Skeletal muscle satellite cell (primary cell): ENCODE measurements around the gene COL4A1.
"Not testable (repeated sequence)": the region's sequence is repeated elsewhere in the genome, so short reads cannot be mapped to it uniquely, and the experiment has no call there.

ENCODE experiments used
- H3K27me3 ChIP-seq: 2 replicates; pipeline ENCODE4 v1.7.0; 2013; ENCODE audit warnings: low read length; ENCODE audit not compliant: control insufficient read depth, insufficient read depth
- H3K36me3 ChIP-seq: 2 replicates; pipeline ENCODE4 v1.7.0; 2013; ENCODE audit warnings: mild to moderate bottlenecking, control low read depth, low read length; ENCODE audit not compliant: insufficient read depth
- H3K4me1 ChIP-seq: 2 replicates; pipeline ENCODE4 v1.7.0; 2013; ENCODE audit warnings: low read length; ENCODE audit not compliant: control insufficient read depth, insufficient read depth
- H3K4me2 ChIP-seq: 2 replicates; pipeline ENCODE4 v1.7.0; 2013; ENCODE audit warnings: mild to moderate bottlenecking, low read length
- H3K4me3 ChIP-seq: 2 replicates; pipeline ENCODE4 v1.7.0; 2013; ENCODE audit warnings: low read length
- H3K9ac ChIP-seq: 2 replicates; pipeline ENCODE4 v1.7.0; 2013; ENCODE audit warnings: mild to moderate bottlenecking, low read depth, low read length, moderate library complexity
- H3K9me3 ChIP-seq: replicated peaks from 2 replicates; pipeline ENCODE4 v1.7.0; 2013; ENCODE audit warnings: mild to moderate bottlenecking, control low read depth, low read length

COL4A1 gene

DNA sequence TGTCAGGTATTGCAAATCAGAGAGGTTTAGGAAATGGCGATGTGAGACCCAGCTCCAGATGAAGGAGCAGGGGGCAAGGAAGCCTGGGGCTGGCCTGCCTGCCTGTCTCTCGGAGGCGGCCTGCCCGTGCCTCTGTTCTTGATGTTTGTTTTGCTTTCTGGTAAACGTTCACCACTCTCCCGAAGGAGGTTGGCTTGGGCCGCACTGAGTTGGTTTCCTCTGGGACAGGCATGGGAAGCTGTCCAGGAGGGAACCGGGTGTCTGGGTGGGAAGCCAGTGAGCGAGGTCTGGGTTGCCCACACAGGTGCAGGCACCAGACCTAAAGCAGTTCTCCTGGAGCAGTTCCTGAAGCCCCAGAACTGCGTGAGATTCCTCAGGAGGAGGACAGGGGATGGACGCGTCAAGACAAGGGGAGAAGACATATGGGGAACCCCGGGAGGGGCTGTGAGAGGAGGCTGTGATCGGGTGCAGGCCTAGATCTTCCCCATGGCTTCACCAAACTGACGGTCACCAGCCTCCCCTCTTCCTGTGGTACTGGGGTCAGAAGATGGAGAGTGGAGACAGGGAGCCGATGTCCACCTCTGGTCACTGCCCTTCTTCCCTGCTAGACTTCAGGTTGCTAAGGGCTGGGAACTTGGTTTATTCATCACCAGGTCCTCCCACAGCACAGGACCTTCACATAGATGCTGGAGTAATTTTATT, 15.3 kb upstream of the COL4A1 start:
- H3K4me3 ChIP-seq: no peak overlapping the region
- peak overlapping the region; percentile 17 for H3K9ac ChIP-seq
- no peaks in the 10 kb centered on the region for H3K9me3 ChIP-seq
- H3K36me3 ChIP-seq: peaks cover 10% of the 10 kb centered on the region
- no peaks in the 10 kb centered on the region for H3K27me3 ChIP-seq
- peaks cover 60% of the 10 kb centered on the region for H3K4me1 ChIP-seq
- no peak overlapping the region for H3K4me2 ChIP-seq

GRCh38 chr13:110321573-110321972, 14.6 kb upstream of the COL4A1 start:
- H3K27me3 ChIP-seq, H3K9ac ChIP-seq, H3K4me3 ChIP-seq, H3K9me3 ChIP-seq, H3K4me2 ChIP-seq: not testable (repeated sequence)
- H3K4me1 ChIP-seq: peaks cover 53% of the 10 kb centered on the region
- H3K36me3 ChIP-seq: peaks cover 17% of the 10 kb centered on the region

DNA sequence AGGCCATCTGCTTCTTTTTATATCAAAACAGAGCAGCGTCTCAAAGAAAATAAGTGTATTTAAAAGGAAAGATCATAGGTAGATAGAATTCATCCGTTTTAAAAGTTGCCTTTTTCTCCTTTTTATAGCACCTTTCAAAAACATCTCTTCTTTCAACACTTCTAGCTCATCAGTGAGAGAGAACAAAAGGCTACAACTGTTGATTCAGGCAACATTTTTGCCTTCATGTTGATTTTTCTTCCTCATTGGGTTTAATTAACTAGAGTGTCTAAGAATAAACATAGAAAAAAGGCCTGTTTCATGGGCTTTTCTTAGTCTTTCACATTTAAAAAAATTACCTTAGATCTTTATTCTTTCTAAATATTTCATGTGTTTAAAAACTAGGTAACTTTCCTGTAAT, 13.7 kb upstream of the COL4A1 start:
- H3K4me1 ChIP-seq: peaks cover 47% of the 10 kb centered on the region
- peak overlapping the region; percentile 18 for H3K9ac ChIP-seq
- no peak overlapping the region for H3K4me3 ChIP-seq
- peak overlapping the region; percentile 47 for H3K4me2 ChIP-seq
- H3K27me3 ChIP-seq: no peaks in the 10 kb centered on the region
- H3K9me3 ChIP-seq: no peaks in the 10 kb centered on the region
- peaks cover 20% of the 10 kb centered on the region for H3K36me3 ChIP-seq

DNA sequence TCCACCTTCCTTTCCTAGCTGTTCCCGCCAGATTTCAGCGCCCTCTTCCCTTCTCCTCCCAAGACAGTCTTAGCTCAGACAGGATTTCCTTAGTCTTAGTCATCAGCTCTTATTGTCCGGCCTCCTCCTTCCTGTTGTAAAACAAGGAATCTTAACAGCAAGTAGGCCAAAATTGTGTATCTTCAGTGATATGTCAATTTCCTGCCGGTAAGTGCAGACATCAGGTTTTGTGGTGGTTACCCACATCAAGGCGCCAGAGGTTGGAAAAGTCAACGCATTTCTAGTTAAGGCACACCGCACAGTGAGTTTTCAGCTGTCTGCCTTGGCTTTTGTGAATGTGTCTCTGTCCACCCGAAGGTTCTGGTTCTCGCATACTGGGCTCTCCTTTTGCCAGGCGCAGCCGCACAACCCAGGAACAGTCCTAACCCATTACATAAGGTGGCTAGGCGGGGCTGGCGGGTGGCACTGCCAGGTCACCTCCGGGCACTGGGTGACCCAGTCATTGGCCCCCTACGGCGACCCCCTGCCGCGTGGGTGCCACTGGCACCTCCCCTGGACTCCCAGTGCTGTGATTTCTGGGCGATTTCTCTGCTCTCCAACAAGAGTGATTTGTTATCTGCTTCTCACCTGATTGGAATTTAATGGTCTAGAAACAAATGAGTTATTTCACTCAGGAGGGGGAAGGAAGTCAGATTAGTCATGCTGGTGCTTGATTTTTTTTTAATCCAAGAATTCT, 13.0 kb upstream of the COL4A1 start:
- Histone ChIP-seq H3K9me3 (no peaks in the 10 kb centered on the region), H3K9ac (no peak overlapping the region), H3K4me1 (peaks cover 47% of the 10 kb centered on the region), H3K36me3 (peaks cover 23% of the 10 kb centered on the region), H3K4me3 (peak overlapping the region; percentile 44), H3K4me2 (peak overlapping the region; percentile 47), H3K27me3 (no peaks in the 10 kb centered on the region)

GRCh38 chr13:110319397-110319773, 12.4 kb upstream of the COL4A1 start:
- no peaks in the 10 kb centered on the region for H3K27me3 ChIP-seq
- H3K4me1 ChIP-seq: peaks cover 47% of the 10 kb centered on the region
- no peak overlapping the region for H3K9ac ChIP-seq
- H3K36me3 ChIP-seq: peaks cover 25% of the 10 kb centered on the region
- H3K9me3 ChIP-seq: no peaks in the 10 kb centered on the region
- H3K4me3 ChIP-seq: no peak overlapping the region
- H3K4me2 ChIP-seq: peak overlapping the region; percentile 47

DNA sequence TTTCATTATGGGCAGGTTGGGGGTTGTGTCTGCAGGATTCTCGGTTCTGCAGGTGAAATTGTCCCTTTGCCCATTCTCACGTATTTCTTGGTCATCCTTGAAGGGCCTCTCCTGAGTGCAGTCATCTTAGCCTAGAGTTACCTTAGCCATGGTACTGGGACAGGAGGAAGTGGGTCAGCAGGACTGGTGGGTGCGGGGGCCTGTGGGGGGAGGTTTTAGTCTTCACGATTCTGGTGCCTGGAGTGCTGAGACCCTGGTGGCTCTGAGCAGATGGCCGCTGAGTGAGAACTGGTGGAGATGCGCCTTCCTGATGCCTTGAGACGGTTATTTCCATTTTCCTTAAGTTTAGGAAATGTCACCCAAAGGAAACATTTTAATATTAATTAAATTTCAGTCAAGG, 12.0 kb upstream of the COL4A1 start:
- no peak overlapping the region for H3K4me2 ChIP-seq
- H3K36me3 ChIP-seq: peaks cover 30% of the 10 kb centered on the region
- no peaks in the 10 kb centered on the region for H3K27me3 ChIP-seq
- H3K4me3 ChIP-seq: no peak overlapping the region
- H3K4me1 ChIP-seq: peaks cover 43% of the 10 kb centered on the region
- no peak overlapping the region for H3K9ac ChIP-seq
- no peaks in the 10 kb centered on the region for H3K9me3 ChIP-seq

DNA sequence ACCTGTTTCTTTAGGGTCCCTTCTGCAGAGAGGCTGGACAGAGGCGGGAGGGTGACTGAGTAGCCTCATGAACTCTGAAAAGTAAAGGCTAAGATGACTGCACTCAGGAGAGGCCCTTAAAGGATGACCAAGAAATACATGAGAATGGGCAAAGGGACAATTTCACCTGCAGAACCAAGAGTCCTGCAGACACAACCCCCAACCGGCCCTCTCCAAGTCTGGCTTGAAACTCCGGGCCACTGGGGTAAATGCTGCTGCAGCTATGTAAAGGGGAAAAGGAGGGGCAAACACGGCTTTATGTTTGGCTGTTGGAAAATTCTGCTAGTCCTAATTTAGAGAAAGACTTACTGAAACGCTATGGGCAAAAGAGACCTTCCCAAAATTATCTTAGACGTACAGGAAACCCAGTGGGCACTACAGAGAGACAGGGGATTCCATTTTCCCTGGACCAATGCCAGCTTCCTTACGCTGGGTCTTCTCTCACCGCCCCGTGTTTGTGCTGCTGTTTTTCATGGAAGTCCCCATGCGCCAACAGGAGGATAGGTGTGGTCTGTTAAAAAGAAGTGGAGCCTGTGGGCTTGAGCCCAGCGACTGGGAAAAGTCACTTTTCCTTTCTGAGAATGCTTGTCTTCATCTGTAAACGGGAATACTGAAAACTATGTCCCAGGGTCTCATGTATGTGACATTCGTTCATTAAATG, 10.7 kb upstream of the COL4A1 start:
- Histone ChIP-seq H3K9me3 (no peaks in the 10 kb centered on the region), H3K27me3 (no peaks in the 10 kb centered on the region), H3K4me1 (peaks cover 35% of the 10 kb centered on the region), H3K36me3 (peaks cover 35% of the 10 kb centered on the region), H3K4me2 (no peak overlapping the region), H3K4me3 (no peak overlapping the region), H3K9ac (no peak overlapping the region)

- peaks cover 35% of the 10 kb centered on the region for H3K36me3 ChIP-seq
- peaks cover 35% of the 10 kb centered on the region for H3K4me1 ChIP-seq
- no peak overlapping the region for H3K4me3 ChIP-seq
- H3K9me3 ChIP-seq: no peaks in the 10 kb centered on the region
- H3K9ac ChIP-seq: no peak overlapping the region
- no peak overlapping the region for H3K4me2 ChIP-seq
- no peaks in the 10 kb centered on the region for H3K27me3 ChIP-seq
These were observed 10.1 kb upstream of the COL4A1 start for GRCh38 chr13:110317093-110317492.

- peaks cover 42% of the 10 kb centered on the region for H3K36me3 ChIP-seq
- H3K9me3 ChIP-seq: no peaks in the 10 kb centered on the region
- no peak overlapping the region for H3K4me3 ChIP-seq
- peaks cover 42% of the 10 kb centered on the region for H3K4me1 ChIP-seq
- no peak overlapping the region for H3K4me2 ChIP-seq
- no peaks in the 10 kb centered on the region for H3K27me3 ChIP-seq
- no peak overlapping the region for H3K9ac ChIP-seq
These were observed 9.2 kb upstream of the COL4A1 start for GRCh38 chr13:110316196-110316595.

- H3K4me3 ChIP-seq: no peak overlapping the region
- H3K9ac ChIP-seq: no peak overlapping the region
- H3K36me3 ChIP-seq: peaks cover 51% of the 10 kb centered on the region
- H3K27me3 ChIP-seq: no peaks in the 10 kb centered on the region
- H3K9me3 ChIP-seq: no peaks in the 10 kb centered on the region
- H3K4me1 ChIP-seq: peaks cover 44% of the 10 kb centered on the region
- no peak overlapping the region for H3K4me2 ChIP-seq
These were observed 7.7 kb upstream of the COL4A1 start for GRCh38 chr13:110314516-110315245.

- Histone ChIP-seq H3K4me1 (peaks cover 44% of the 10 kb centered on the region), H3K36me3 (peaks cover 51% of the 10 kb centered on the region)
- H3K4me2 ChIP-seq, H3K9ac ChIP-seq, H3K4me3 ChIP-seq, H3K27me3 ChIP-seq, H3K9me3 ChIP-seq: not testable (repeated sequence)
These were observed 6.8 kb upstream of the COL4A1 start for GRCh38 chr13:110313733-110314132.
